Measurements from ENCODE around the gene PLA2G4A. TPM values are rescaled to one million over a fixed set of nuclear protein-coding genes. Genes with fewer than 3 reads are reported as not detected.

PLA2G4A gene
- polyA plus RNA-seq, 1 of the 3 experiments (the other 2 are of a cell fraction): 0.26 TPM

GRCh38 chr1:186994897-186995296, 166.1 kb downstream of the PLA2G4A start:
- POLR2A ChIA-PET: no interaction called here

More at GRCh38 chr1:186994897-186995296, 166.1 kb downstream of the PLA2G4A start:
- Histone ChIP-seq H3K4me3 (ENCODE audit: low read depth in 2 of 2, low read length in 1 of 2) (no peak overlapping the region), H4K20me1 (ENCODE audit: insufficient read depth) (no peaks in the 10 kb centered on the region), H3K9ac (no peak overlapping the region), H3K27me3 (ENCODE audit: insufficient read depth) (no peaks in the 10 kb centered on the region), H3K9me2 (no peaks in the 10 kb centered on the region), H3K4me2 (no peak overlapping the region), H3K4me1 (ENCODE audit: control insufficient read depth in 1 of 2, insufficient read depth in 2 of 2, low read depth in 1 of 2, low read length in 1 of 2) (no peaks in the 10 kb centered on the region), H3K9me3 (no peaks in the 10 kb centered on the region), H3K79me2 (ENCODE audit: insufficient read depth) (no peaks in the 10 kb centered on the region), H3K27ac (ENCODE audit: low read depth in 2 of 2, low read length in 1 of 2) (no peak overlapping the region), H3K36me3 (replicated peaks in 1 of 2; ENCODE audit: control insufficient read depth in 1 of 2, insufficient read depth in 2 of 2, low read length in 1 of 2) (no peaks in the 10 kb centered on the region), H3F3A (replicated peaks; ENCODE audit: insufficient read depth) (no peaks in the 10 kb centered on the region), H2AFZ (ENCODE audit: low read depth) (no peak overlapping the region)
- 82% methylated on average over 1 of the region's 1 CpG for WGBS (ENCODE audit: low lambda C conversion rate)
- no peak for DNase-seq
- TF ChIP-seq, protein P1, sequence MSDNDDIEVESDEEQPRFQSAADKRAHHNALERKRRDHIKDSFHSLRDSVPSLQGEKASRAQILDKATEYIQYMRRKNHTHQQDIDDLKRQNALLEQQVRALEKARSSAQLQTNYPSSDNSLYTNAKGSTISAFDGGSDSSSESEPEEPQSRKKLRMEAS (IDR thresholded peaks at IDR 0.05; ENCODE audit: low read depth): no peak
- TF ChIP-seq, protein P2, sequence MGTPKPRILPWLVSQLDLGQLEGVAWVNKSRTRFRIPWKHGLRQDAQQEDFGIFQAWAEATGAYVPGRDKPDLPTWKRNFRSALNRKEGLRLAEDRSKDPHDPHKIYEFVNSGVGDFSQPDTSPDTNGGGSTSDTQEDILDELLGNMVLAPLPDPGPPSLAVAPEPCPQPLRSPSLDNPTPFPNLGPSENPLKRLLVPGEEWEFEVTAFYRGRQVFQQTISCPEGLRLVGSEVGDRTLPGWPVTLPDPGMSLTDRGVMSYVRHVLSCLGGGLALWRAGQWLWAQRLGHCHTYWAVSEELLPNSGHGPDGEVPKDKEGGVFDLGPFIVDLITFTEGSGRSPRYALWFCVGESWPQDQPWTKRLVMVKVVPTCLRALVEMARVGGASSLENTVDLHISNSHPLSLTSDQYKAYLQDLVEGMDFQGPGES (IDR thresholded peaks at IDR 0.05; ENCODE audit: low read depth, low read length): no peak
- no peak for TF ChIP-seq GATA2 (CRISPR knock-in tag; IDR thresholded peaks at IDR 0.05)
- no peak for TF ChIP-seq RCOR1 (IDR thresholded peaks at IDR 0.05; ENCODE audit: low read length)
- TF ChIP-seq, protein P3, sequence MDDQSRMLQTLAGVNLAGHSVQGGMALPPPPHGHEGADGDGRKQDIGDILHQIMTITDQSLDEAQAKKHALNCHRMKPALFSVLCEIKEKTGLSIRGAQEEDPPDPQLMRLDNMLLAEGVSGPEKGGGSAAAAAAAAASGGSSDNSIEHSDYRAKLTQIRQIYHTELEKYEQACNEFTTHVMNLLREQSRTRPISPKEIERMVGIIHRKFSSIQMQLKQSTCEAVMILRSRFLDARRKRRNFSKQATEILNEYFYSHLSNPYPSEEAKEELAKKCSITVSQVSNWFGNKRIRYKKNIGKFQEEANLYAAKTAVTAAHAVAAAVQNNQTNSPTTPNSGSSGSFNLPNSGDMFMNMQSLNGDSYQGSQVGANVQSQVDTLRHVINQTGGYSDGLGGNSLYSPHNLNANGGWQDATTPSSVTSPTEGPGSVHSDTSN (IDR thresholded peaks at IDR 0.05): no peak
- TF ChIP-seq TCF12 (IDR thresholded peaks at IDR 0.05): no peak
- TF ChIP-seq, protein P4, sequence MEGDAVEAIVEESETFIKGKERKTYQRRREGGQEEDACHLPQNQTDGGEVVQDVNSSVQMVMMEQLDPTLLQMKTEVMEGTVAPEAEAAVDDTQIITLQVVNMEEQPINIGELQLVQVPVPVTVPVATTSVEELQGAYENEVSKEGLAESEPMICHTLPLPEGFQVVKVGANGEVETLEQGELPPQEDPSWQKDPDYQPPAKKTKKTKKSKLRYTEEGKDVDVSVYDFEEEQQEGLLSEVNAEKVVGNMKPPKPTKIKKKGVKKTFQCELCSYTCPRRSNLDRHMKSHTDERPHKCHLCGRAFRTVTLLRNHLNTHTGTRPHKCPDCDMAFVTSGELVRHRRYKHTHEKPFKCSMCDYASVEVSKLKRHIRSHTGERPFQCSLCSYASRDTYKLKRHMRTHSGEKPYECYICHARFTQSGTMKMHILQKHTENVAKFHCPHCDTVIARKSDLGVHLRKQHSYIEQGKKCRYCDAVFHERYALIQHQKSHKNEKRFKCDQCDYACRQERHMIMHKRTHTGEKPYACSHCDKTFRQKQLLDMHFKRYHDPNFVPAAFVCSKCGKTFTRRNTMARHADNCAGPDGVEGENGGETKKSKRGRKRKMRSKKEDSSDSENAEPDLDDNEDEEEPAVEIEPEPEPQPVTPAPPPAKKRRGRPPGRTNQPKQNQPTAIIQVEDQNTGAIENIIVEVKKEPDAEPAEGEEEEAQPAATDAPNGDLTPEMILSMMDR (IDR thresholded peaks at IDR 0.05): no peak
- TF ChIP-seq EZH2phosphoT487 (IDR thresholded peaks at IDR 0.05; ENCODE audit: borderline replicate concordance, low read depth): no peak
- no peak for TF ChIP-seq MEF2A (IDR thresholded peaks at IDR 0.05; ENCODE audit: borderline replicate concordance, low read depth)
- no peak for TF ChIP-seq NFIC (IDR thresholded peaks at IDR 0.05; ENCODE audit: borderline replicate concordance)
- TF ChIP-seq, protein P5, sequence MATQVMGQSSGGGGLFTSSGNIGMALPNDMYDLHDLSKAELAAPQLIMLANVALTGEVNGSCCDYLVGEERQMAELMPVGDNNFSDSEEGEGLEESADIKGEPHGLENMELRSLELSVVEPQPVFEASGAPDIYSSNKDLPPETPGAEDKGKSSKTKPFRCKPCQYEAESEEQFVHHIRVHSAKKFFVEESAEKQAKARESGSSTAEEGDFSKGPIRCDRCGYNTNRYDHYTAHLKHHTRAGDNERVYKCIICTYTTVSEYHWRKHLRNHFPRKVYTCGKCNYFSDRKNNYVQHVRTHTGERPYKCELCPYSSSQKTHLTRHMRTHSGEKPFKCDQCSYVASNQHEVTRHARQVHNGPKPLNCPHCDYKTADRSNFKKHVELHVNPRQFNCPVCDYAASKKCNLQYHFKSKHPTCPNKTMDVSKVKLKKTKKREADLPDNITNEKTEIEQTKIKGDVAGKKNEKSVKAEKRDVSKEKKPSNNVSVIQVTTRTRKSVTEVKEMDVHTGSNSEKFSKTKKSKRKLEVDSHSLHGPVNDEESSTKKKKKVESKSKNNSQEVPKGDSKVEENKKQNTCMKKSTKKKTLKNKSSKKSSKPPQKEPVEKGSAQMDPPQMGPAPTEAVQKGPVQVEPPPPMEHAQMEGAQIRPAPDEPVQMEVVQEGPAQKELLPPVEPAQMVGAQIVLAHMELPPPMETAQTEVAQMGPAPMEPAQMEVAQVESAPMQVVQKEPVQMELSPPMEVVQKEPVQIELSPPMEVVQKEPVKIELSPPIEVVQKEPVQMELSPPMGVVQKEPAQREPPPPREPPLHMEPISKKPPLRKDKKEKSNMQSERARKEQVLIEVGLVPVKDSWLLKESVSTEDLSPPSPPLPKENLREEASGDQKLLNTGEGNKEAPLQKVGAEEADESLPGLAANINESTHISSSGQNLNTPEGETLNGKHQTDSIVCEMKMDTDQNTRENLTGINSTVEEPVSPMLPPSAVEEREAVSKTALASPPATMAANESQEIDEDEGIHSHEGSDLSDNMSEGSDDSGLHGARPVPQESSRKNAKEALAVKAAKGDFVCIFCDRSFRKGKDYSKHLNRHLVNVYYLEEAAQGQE (IDR thresholded peaks at IDR 0.05; ENCODE audit: low read depth, low read length): no peak
- TF ChIP-seq GABPA (IDR thresholded peaks at IDR 0.05; ENCODE audit: low read depth): no peak
- TF ChIP-seq EP300 (IDR thresholded peaks at IDR 0.05; ENCODE audit: borderline replicate concordance in 1 of 2, low read depth in 1 of 2, low read length in 1 of 2): no peak
- no peak for TF ChIP-seq YY1 (IDR thresholded peaks at IDR 0.05; ENCODE audit: low read depth)
- CTCF ChIA-PET: interaction anchor here (1.8 to 2.9 kb wide), 3 partner anchors 8 to 513 kb away, joined by 6 to 15 read pairs (median 11); no protein-coding TSS in a partner anchor
